Caco-2 (cell line): Measurements from ENCODE around the gene LOC128125822.

ENCODE experiments used
- BruUV-seq: library from RNA; stranded (reverse); fragments of 400-500 nt; replicated peaks from 2 replicates; lab custom pipeline; 2021; lab: Mats Ljungman, UMichigan
- CTCF ChIA-PET: fragments of 300-600 bp; sonication (Branson Sonifier 250); formaldehyde crosslinking; loops from one replicate; lab custom pipeline; 2022; ENCODE audit warnings: antibody characterized with exemption; lab: Charles Lee
- POLR2A ChIA-PET: fragments of 300-600 bp; sonication (Branson Sonifier 250); formaldehyde crosslinking; loops from one replicate; lab custom pipeline; 2022; ENCODE audit warnings: antibody characterized with exemption; lab: Charles Lee
- DNase-seq, 2 experiments: peaks; one replicate each; pipeline versions ENCODE4 v3.0.0 to v3.0.0-alpha.2; 2020 to 2022
- H3K27me3 ChIP-seq: replicated peaks from 2 replicates; pipeline ENCODE4 v1.6.0; 2011; ENCODE audit warnings: low read length; ENCODE audit not compliant: control insufficient read depth, insufficient read depth
- H3K36me3 ChIP-seq: 2 replicates; pipeline ENCODE4 v1.5.1; 2011; ENCODE audit warnings: low read length; ENCODE audit not compliant: control insufficient read depth, insufficient read depth
- H3K4me1 ChIP-seq: fragments of 250-450 bp; sonication (Bioruptor Pico); 2 replicates; pipeline ENCODE4 v1.5.1; 2020; ENCODE audit warnings: mild to moderate bottlenecking
- H3K4me3 ChIP-seq: 2 replicates; pipeline ENCODE4 v1.5.1; 2011; ENCODE audit warnings: low read depth, mild to moderate bottlenecking, control low read depth, low read length
- H3K9me3 ChIP-seq: fragments of 250-450 bp; sonication (Bioruptor Pico); 2 replicates; pipeline ENCODE4 v1.5.1; 2020; ENCODE audit warnings: mild to moderate bottlenecking, moderate library complexity
- H3K27ac Mint-ChIP-seq: one replicate; pipeline ENCODE4 v1.8.0; 2022; ENCODE audit warnings: mixed read lengths; ENCODE audit not compliant: unreplicated experiment
- H3K27me3 Mint-ChIP-seq: one replicate; pipeline ENCODE4 v1.8.0; 2022; ENCODE audit warnings: mixed read lengths; ENCODE audit not compliant: insufficient read depth, unreplicated experiment
- H3K36me3 Mint-ChIP-seq: one replicate; pipeline ENCODE4 v1.8.0; 2022; ENCODE audit warnings: mild to moderate bottlenecking, mixed read lengths; ENCODE audit not compliant: insufficient read depth, unreplicated experiment
- H3K4me1 Mint-ChIP-seq: one replicate; pipeline ENCODE4 v1.8.0; 2022; ENCODE audit warnings: low read depth, mixed read lengths; ENCODE audit not compliant: unreplicated experiment
- H3K4me3 Mint-ChIP-seq: one replicate; pipeline ENCODE4 v1.8.0; 2022; ENCODE audit warnings: mild to moderate bottlenecking, moderate library complexity, mixed read lengths; ENCODE audit not compliant: unreplicated experiment
- H3K9me3 Mint-ChIP-seq: one replicate; pipeline ENCODE4 v1.8.0; 2022; ENCODE audit warnings: mixed read lengths; ENCODE audit not compliant: unreplicated experiment
- CTCF ChIP-seq, 2 experiments: fragments of 200-600 bp in 1 of 2; IDR thresholded peaks; 1 replicate in 1 of 2; 2 replicates in 1 of 2; pipeline versions ENCODE4 v1.5.1 to v1.8.0; 2011 to 2022; ENCODE audit warnings: antibody characterized with exemption in 1 of 2, control low read depth in 1 of 2, inconsistent platforms in 1 of 2, low read depth in 1 of 2, low read length in 1 of 2, mild to moderate bottlenecking in 1 of 2, moderate library complexity in 1 of 2; ENCODE audit not compliant: insufficient read depth in 1 of 2, severe bottlenecking in 1 of 2, unreplicated experiment in 1 of 2
- intact Hi-C: fragments of 100-400 bp; cut with micrococcal nuclease; formaldehyde crosslinking; loops from one replicate; pipeline ENCODE4 v1.10.0; 2022; ENCODE audit not compliant: unreplicated experiment

LOC128125822 gene

GRCh38 chr6:63565058-63565726 is 7.1 kb upstream of the LOC128125822 start:
- ChIA-PET POLR2A (interaction anchor here (0.6 to 0.9 kb wide), 2 partner anchors 124 to 188 kb away, joined by 3 to 4 read pairs; no protein-coding TSS in a partner anchor), CTCF (interaction anchor here (0.7 kb wide), 1 partner anchor 124 kb away, joined by 4 read pairs; no protein-coding TSS in a partner anchor)
- H3K9me3 Mint-ChIP-seq, result no peaks in the 10 kb centered on the region
- no peaks in the 10 kb centered on the region for H3K36me3 ChIP-seq
- peak overlapping the region; percentile 51 for H3K27ac Mint-ChIP-seq
- H3K27me3 Mint-ChIP-seq, result no peaks in the 10 kb centered on the region
- intact Hi-C loops, result no loop called here
- no peak for TF ChIP-seq CTCF (IDR thresholded peaks at IDR 0.05; ENCODE audit: insufficient read depth in 1 of 2, low read depth in 1 of 2, low read length in 1 of 2, severe bottlenecking in 1 of 2, unreplicated experiment in 1 of 2)
- H3K27me3 ChIP-seq, result no peaks in the 10 kb centered on the region
- H3K4me1 Mint-ChIP-seq, result peaks cover 44% of the 10 kb centered on the region
- H3K4me3 Mint-ChIP-seq, result peak overlapping the region; percentile 34
- H3K9me3 ChIP-seq, result no peaks in the 10 kb centered on the region
- H3K36me3 Mint-ChIP-seq, result no peaks in the 10 kb centered on the region
- no peak overlapping the region for H3K4me3 ChIP-seq
- no TSS peak for BruUV-seq
- H3K4me1 ChIP-seq, result peaks cover 47% of the 10 kb centered on the region
- peak; percentile 43 to 54 for DNase-seq

- no peak for TF ChIP-seq CTCF (IDR thresholded peaks at IDR 0.05; ENCODE audit: insufficient read depth in 1 of 2, low read depth in 1 of 2, low read length in 1 of 2, severe bottlenecking in 1 of 2, unreplicated experiment in 1 of 2)
- ChIA-PET CTCF (interaction anchor here (0.7 kb wide), 1 partner anchor 125 kb away, joined by 4 read pairs; no protein-coding TSS in a partner anchor), POLR2A (interaction anchor here (0.6 to 0.9 kb wide), 2 partner anchors 125 to 189 kb away, joined by 3 to 4 read pairs; no protein-coding TSS in a partner anchor)
- Histone ChIP-seq H3K36me3 (no peaks in the 10 kb centered on the region), H3K4me1 (peaks cover 50% of the 10 kb centered on the region), H3K27me3 (no peaks in the 10 kb centered on the region), H3K4me3 (no peak overlapping the region), H3K9me3 (no peaks in the 10 kb centered on the region)
- Mint-ChIP-seq H3K36me3 (no peaks in the 10 kb centered on the region), H3K27ac (peak overlapping the region; percentile 56), H3K27me3 (no peaks in the 10 kb centered on the region), H3K4me1 (peaks cover 39% of the 10 kb centered on the region), H3K9me3 (no peaks in the 10 kb centered on the region), H3K4me3 (peak overlapping the region; percentile 31)
- no TSS peak for BruUV-seq
- DNase-seq, result no peak
- intact Hi-C loops, result no loop called here
These were observed 6.3 kb upstream of the LOC128125822 start for GRCh38 chr6:63565727-63566596.

- Histone ChIP-seq H3K4me3 (no peak overlapping the region), H3K4me1 (peaks cover 50% of the 10 kb centered on the region), H3K27me3 (no peaks in the 10 kb centered on the region), H3K36me3 (no peaks in the 10 kb centered on the region), H3K9me3 (no peaks in the 10 kb centered on the region)
- Mint-ChIP-seq H3K27ac (peak overlapping the region; percentile 29), H3K27me3 (no peaks in the 10 kb centered on the region), H3K4me3 (no peak overlapping the region), H3K4me1 (peaks cover 35% of the 10 kb centered on the region), H3K36me3 (peaks cover 15% of the 10 kb centered on the region), H3K9me3 (no peaks in the 10 kb centered on the region)
- intact Hi-C loops, result no loop called here
- ChIA-PET CTCF (no interaction called here), POLR2A (no interaction called here)
- no peak for TF ChIP-seq CTCF (IDR thresholded peaks at IDR 0.05; ENCODE audit: insufficient read depth in 1 of 2, low read depth in 1 of 2, low read length in 1 of 2, severe bottlenecking in 1 of 2, unreplicated experiment in 1 of 2)
- no peak for DNase-seq
- no TSS peak for BruUV-seq
These were observed 4.3 kb upstream of the LOC128125822 start for GRCh38 chr6:63567966-63568365.
